Neuronal stem cell (in vitro differentiated cells): ENCODE results near the gene PTGIR.

ENCODE experiments used
- DNase-seq: peaks from one replicate; pipeline ENCODE4 v3.0.0-alpha.2; 2013; ENCODE audit warnings: low spot score
- H2AFZ ChIP-seq: one replicate; pipeline ENCODE4 v1.6.1; 2013; ENCODE audit warnings: mild to moderate bottlenecking, low read length, inconsistent platforms
- H2AK5ac ChIP-seq: 2 replicates; pipeline ENCODE4 v1.6.1; 2013; ENCODE audit warnings: low read depth, mild to moderate bottlenecking, inconsistent platforms, low read length, moderate library complexity, mixed read lengths
- H2BK120ac ChIP-seq: 2 replicates; pipeline ENCODE4 v1.6.1; 2013; ENCODE audit warnings: low read depth, mild to moderate bottlenecking, inconsistent platforms, low read length, moderate library complexity, mixed read lengths
- H2BK12ac ChIP-seq: one replicate; pipeline ENCODE4 v1.6.1; 2013; ENCODE audit warnings: low read length, inconsistent platforms
- H2BK15ac ChIP-seq: 2 replicates; pipeline ENCODE4 v1.6.1; 2013; ENCODE audit warnings: mild to moderate bottlenecking, low read length, inconsistent platforms, mixed read lengths
- H2BK5ac ChIP-seq: one replicate; pipeline ENCODE4 v1.6.1; 2013; ENCODE audit warnings: inconsistent platforms, mild to moderate bottlenecking, low read length, moderate library complexity
- H3K14ac ChIP-seq: one replicate; pipeline ENCODE4 v1.6.1; 2013; ENCODE audit warnings: low read length, inconsistent platforms
- H3K18ac ChIP-seq: 2 replicates; pipeline ENCODE4 v1.6.1; 2013; ENCODE audit warnings: low read length, inconsistent platforms
- H3K23ac ChIP-seq: 2 replicates; pipeline ENCODE4 v1.6.1; 2013; ENCODE audit warnings: low read depth, mild to moderate bottlenecking, mixed read lengths, low read length, inconsistent platforms; ENCODE audit not compliant: poor library complexity
- H3K27ac ChIP-seq: replicated peaks from 3 replicates; pipeline ENCODE4 v1.5.1; 2013; ENCODE audit warnings: low read length, inconsistent platforms
- H3K27me3 ChIP-seq, 3 experiments: 2 replicates each; pipeline ENCODE4 v1.6.1; 2013; ENCODE audit warnings: low read length in 3 of 3, mild to moderate bottlenecking in 2 of 3, inconsistent platforms in 1 of 3, low read depth in 1 of 3, mixed read lengths in 1 of 3, moderate library complexity in 1 of 3; ENCODE audit not compliant: control insufficient read depth in 3 of 3, insufficient read depth in 3 of 3
- H3K36me3 ChIP-seq, 2 donors: replicated peaks in 1 of 2; 2 replicates each; pipeline ENCODE4 v1.6.1; 2013; ENCODE audit warnings: low read length in 2 of 2; ENCODE audit not compliant: control insufficient read depth in 2 of 2, insufficient read depth in 2 of 2
- H3K4ac ChIP-seq: 2 replicates; pipeline ENCODE4 v1.6.1; 2013; ENCODE audit warnings: inconsistent platforms, mild to moderate bottlenecking, low read length, moderate library complexity
- H3K4me1 ChIP-seq, 2 donors: 1 replicate in 1 of 2; 2 replicates in 1 of 2; pipeline ENCODE4 v1.6.1; 2013; ENCODE audit warnings: low read length in 2 of 2, low read depth in 1 of 2; ENCODE audit not compliant: control insufficient read depth in 2 of 2, insufficient read depth in 1 of 2
- H3K4me2 ChIP-seq: one replicate; pipeline ENCODE4 v1.6.1; 2013; ENCODE audit warnings: mild to moderate bottlenecking, low read length, inconsistent platforms; ENCODE audit not compliant: insufficient read depth, poor library complexity, severe bottlenecking
- H3K4me3 ChIP-seq, 2 donors: 2 replicates each; pipeline ENCODE4 v1.5.1; 2013; ENCODE audit warnings: low read length in 2 of 2, mild to moderate bottlenecking in 2 of 2, inconsistent platforms in 1 of 2, moderate library complexity in 1 of 2
- H3K79me1 ChIP-seq: one replicate; pipeline ENCODE4 v1.6.1; 2013; ENCODE audit warnings: low read depth, mild to moderate bottlenecking, inconsistent platforms, low read length, moderate library complexity
- H3K9ac ChIP-seq: one replicate; pipeline ENCODE4 v1.6.1; 2013; ENCODE audit warnings: mild to moderate bottlenecking, low read depth, low read length, inconsistent platforms; ENCODE audit not compliant: poor library complexity
- H3K9me3 ChIP-seq, 2 donors: replicated peaks in 1 of 2; 2 replicates each; pipeline versions ENCODE3 to v1.6.1; 2013; ENCODE audit warnings: low read length in 2 of 2, mild to moderate bottlenecking in 2 of 2, inconsistent platforms in 1 of 2, low read depth in 1 of 2, mixed read lengths in 1 of 2, moderate library complexity in 1 of 2; ENCODE audit not compliant: control insufficient read depth in 2 of 2, insufficient read depth in 1 of 2
- H4K8ac ChIP-seq: one replicate; pipeline ENCODE4 v1.6.1; 2013; ENCODE audit warnings: low read depth, mild to moderate bottlenecking, inconsistent platforms, low read length, moderate library complexity
- H4K91ac ChIP-seq: one replicate; pipeline ENCODE4 v1.6.1; 2013; ENCODE audit warnings: low read length, low read depth, mild to moderate bottlenecking, inconsistent platforms; ENCODE audit not compliant: poor library complexity
- WGBS, 2 donors: extraction: QIAGEN DNeasy Blood & Tissue Kit; methylation state at CpG; one replicate each; pipeline ENCODE4 v1.1.7; 2013; ENCODE audit warnings: missing lambda C conversion rate in 2 of 2, mixed read lengths in 1 of 2; ENCODE audit not compliant: insufficient read length in 2 of 2, insufficient replicate concordance in 1 of 2; ENCODE audit errors: extremely low coverage in 2 of 2; 5-methylcytosine and 5-hydroxymethylcytosine counted together

Gene PTGIR

DNA sequence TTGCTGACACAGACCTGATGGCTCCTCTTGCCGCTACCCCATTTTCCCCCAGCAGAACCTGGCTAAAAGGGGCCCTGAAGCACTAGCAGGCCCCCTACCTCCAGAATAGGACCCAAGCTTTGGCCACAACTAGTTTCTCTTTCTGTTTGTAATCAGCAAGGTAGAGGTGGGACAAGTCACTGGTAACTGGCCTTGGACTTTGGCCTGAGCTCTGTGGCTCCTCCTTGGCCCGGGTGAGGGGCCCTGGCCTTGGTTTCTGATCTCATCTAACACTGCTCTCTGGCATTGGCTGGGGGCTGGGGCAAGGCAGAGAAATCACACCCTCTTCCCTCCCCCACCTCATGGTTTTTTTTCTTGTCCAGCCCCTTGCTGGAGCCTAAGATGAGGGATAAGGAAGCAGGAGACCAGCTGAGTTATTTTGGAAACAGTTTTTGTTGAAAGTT, 21.7 kb downstream of the PTGIR start:
- H3K9ac ChIP-seq: peak overlapping the region; percentile 50
- DNase-seq: no peak
- no peak overlapping the region for H2BK120ac ChIP-seq
- H3K9me3 ChIP-seq: peaks cover 5 to 7% of the 10 kb centered on the region in 2 donors
- H3K18ac ChIP-seq: no peak overlapping the region
- no peak overlapping the region for H3K4ac ChIP-seq
- H3K79me1 ChIP-seq: peaks cover 27% of the 10 kb centered on the region
- H4K8ac ChIP-seq: no peak overlapping the region
- peaks cover 31 to 53% of the 10 kb centered on the region in 2 donors for H3K36me3 ChIP-seq
- no peak overlapping the region for H2BK5ac ChIP-seq
- WGBS, 2 donors: no CpG with 5 or more reads among the region's 2 CpGs
- H3K27ac ChIP-seq: no peak overlapping the region
- peak overlapping the region; percentile 77 for H3K4me2 ChIP-seq
- H3K4me1 ChIP-seq: peaks cover 9 to 20% of the 10 kb centered on the region in 2 donors
- H3K14ac ChIP-seq: no peak overlapping the region
- H3K23ac ChIP-seq: peak overlapping the region; percentile 58
- no peak overlapping the region for H2BK15ac ChIP-seq
- H2AFZ ChIP-seq: no peak overlapping the region
- no peak overlapping the region for H2BK12ac ChIP-seq
- H3K27me3 ChIP-seq: no peaks in the 10 kb centered on the region
- peak overlapping the region in 1 of 2 donors; percentile 83 for H3K4me3 ChIP-seq
- no peak overlapping the region for H4K91ac ChIP-seq
- peak overlapping the region; percentile 71 for H2AK5ac ChIP-seq

DNA sequence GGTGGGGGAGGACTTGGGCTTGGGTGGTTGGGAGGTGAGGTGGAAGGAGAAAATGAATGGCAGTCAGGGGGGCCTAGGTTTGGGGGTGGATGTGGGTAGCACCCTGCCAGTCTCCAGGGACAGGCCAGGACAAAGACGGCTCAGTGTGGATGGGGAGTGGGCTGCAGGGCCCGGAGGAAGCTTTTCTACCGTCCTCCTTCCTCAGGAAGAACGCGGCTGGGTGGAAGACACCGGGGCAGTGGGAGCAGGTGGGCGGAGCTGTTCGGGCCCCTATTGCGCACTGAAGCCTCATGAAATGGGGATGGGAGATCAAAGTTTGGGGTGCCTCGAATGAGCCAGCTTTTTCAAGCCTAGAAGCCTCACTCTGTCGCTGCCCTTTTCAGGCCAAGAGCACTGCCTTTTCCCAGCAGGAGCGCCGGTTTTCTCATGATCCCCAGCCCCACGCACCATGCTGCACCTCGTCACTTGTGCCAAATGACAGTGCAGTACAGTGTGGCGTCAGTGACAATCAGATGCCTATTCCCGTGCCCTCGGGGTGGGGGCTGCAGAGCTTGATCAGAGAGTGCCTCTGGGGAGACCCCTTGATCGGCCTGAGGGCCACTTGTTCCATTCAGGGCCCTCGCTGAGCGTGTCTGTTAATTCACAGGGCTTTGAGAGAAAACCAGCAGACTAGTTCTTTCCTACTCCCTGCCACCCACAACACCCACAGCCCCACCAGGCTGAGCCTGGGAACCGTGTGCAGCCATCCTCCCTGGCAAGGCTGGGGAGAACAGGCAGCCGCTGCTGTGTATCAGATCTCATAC, 22.3 kb downstream of the PTGIR start:
- peak overlapping the region; percentile 7 for H4K91ac ChIP-seq
- peak overlapping the region; percentile 77 for H3K4me2 ChIP-seq
- H3K9ac ChIP-seq: peak overlapping the region; percentile 50
- H3K23ac ChIP-seq: peak overlapping the region; percentile 58
- H3K9me3 ChIP-seq: peaks cover 5 to 7% of the 10 kb centered on the region in 2 donors
- no peak overlapping the region for H4K8ac ChIP-seq
- no peaks in the 10 kb centered on the region for H3K27me3 ChIP-seq
- H2AFZ ChIP-seq: no peak overlapping the region
- H3K79me1 ChIP-seq: peaks cover 27% of the 10 kb centered on the region
- peaks cover 9 to 20% of the 10 kb centered on the region in 2 donors for H3K4me1 ChIP-seq
- peak overlapping the region; percentile 83 to 96 for H3K4me3 ChIP-seq
- no peak for DNase-seq
- H3K4ac ChIP-seq: no peak overlapping the region
- H3K14ac ChIP-seq: peak overlapping the region; percentile 50
- no peak overlapping the region for H2BK12ac ChIP-seq
- H2BK15ac ChIP-seq: peak overlapping the region; percentile 72
- peak overlapping the region; percentile 53 for H2BK5ac ChIP-seq
- H2BK120ac ChIP-seq: no peak overlapping the region
- no CpG with 5 or more reads among the region's 23 CpGs for WGBS, 2 donors
- H3K27ac ChIP-seq: no peak overlapping the region
- H3K18ac ChIP-seq: peak overlapping the region; percentile 44
- peaks cover 25 to 47% of the 10 kb centered on the region in 2 donors for H3K36me3 ChIP-seq
- peak overlapping the region; percentile 71 for H2AK5ac ChIP-seq

DNA sequence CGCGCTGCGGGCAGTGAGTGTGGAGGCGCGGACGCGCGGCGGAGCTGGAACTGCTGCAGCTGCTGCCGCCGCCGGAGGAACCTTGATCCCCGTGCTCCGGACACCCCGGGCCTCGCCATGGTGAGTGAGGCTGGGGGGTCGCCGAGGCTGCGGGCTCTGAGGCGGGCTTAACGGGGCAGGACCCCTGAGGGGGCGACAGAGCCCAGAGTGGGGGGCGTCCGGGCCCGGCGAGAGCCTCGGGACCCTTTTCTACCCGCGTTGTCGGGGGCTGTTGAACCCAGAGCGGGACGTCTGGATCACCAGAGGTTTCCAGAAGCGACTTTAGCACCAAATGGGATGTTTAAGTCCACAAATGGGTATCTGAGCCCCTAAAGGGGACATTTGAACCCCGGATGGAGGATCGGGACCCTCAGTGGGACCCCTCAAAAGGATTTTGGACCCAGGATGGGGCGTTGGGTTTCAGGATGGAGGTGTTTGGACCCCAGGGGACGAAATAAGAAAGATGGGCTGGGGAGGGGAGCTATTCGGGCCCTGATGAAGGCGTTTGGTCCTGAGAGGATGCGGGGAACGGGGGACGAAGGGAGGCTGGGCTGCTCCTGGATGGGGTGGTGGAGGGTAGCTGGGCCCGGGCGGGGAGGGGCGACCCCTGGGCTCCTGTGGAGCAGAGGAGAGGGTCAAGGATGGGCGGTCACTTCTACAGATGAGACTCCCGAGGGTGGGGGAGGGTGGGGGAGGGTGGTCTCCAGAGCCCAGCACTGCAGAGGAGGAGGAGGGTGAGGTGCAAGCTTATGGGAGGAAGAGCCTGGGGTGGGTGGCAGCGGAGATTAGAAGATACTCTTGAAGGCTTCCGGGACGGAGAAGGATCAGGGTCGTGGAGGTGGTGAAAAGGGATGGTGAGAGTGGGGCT, 23.3 kb downstream of the PTGIR start, which contains the start of gene CALM3:
TSS of gene CALM3 (plus strand) at position 13 of the 907 bp plus-strand sequence. CDS start at position 118, 105 bp downstream.
- DNase-seq: no peak
- H3K14ac ChIP-seq: peak within 1 kb of the TSS; percentile 47
- H3K9ac ChIP-seq: peak within 1 kb of the TSS; percentile 91
- no CpG with 5 or more reads among the region's 51 CpGs for WGBS, 2 donors
- H3K9me3 ChIP-seq: peaks cover 5 to 7% of the 10 kb centered on the region in 2 donors
- H3K27me3 ChIP-seq: no peaks in the 10 kb centered on the region
- peak within 1 kb of the TSS; percentile 63 for H2BK12ac ChIP-seq
- peak within 1 kb of the TSS; percentile 75 for H2BK15ac ChIP-seq
- peak within 1 kb of the TSS; percentile 15 for H2AK5ac ChIP-seq
- peak within 1 kb of the TSS; percentile 83 to 96 for H3K4me3 ChIP-seq
- H2AFZ ChIP-seq: peak within 1 kb of the TSS; percentile 92
- peaks cover 23% of the 10 kb centered on the region for H3K79me1 ChIP-seq
- no peak within 1 kb of the TSS for H3K4ac ChIP-seq
- peak within 1 kb of the TSS; percentile 99 for H3K18ac ChIP-seq
- H3K23ac ChIP-seq: peak within 1 kb of the TSS; percentile 73
- no peak within 1 kb of the TSS for H4K91ac ChIP-seq
- peak within 1 kb of the TSS; percentile 20 for H4K8ac ChIP-seq
- H3K36me3 ChIP-seq: peaks cover 15 to 37% of the 10 kb centered on the region in 2 donors
- peak within 1 kb of the TSS; percentile 100 for H2BK5ac ChIP-seq
- H3K27ac ChIP-seq: peak within 1 kb of the TSS; percentile 91
- H3K4me1 ChIP-seq: peaks cover 9 to 20% of the 10 kb centered on the region in 2 donors
- H3K4me2 ChIP-seq: peak within 1 kb of the TSS; percentile 77
- no peak within 1 kb of the TSS for H2BK120ac ChIP-seq
